Endodermal cell (in vitro differentiated cells): ENCODE data around the gene KLRF1. TPM values are rescaled to one million over a fixed set of nuclear protein-coding genes. Genes with fewer than 3 reads are reported as not detected.

Source experiments
- DNase-seq: peaks from one replicate; pipeline ENCODE4 v3.0.0-alpha.2; 2017
- H3K27ac ChIP-seq: 2 replicates; pipeline ENCODE4 v1.5.1; 2013; ENCODE audit warnings: mild to moderate bottlenecking, low read depth, low read length, moderate library complexity
- H3K27me3 ChIP-seq: 2 replicates; pipeline ENCODE4 v1.6.1; 2013; ENCODE audit warnings: mild to moderate bottlenecking, low read length, moderate library complexity; ENCODE audit not compliant: insufficient read depth, control insufficient read depth, poor library complexity, severe bottlenecking
- H3K36me3 ChIP-seq: 2 replicates; pipeline ENCODE4 v1.7.0; 2013; ENCODE audit warnings: mild to moderate bottlenecking, low read length, moderate library complexity; ENCODE audit not compliant: control insufficient read depth, insufficient read depth
- H3K4me1 ChIP-seq: one replicate; pipeline ENCODE4 v1.7.0; 2013; ENCODE audit warnings: low read length; ENCODE audit not compliant: control insufficient read depth, insufficient read depth
- H3K4me3 ChIP-seq: 2 replicates; pipeline ENCODE4 v1.5.1; 2013; ENCODE audit warnings: mild to moderate bottlenecking, low read length, moderate library complexity
- H3K9ac ChIP-seq: 2 replicates; pipeline ENCODE4 v1.6.1; 2013; ENCODE audit warnings: mild to moderate bottlenecking, low read length, moderate library complexity; ENCODE audit not compliant: poor library complexity, severe bottlenecking; ENCODE audit errors: extremely low read depth
- H3K9me3 ChIP-seq: 2 replicates; pipeline ENCODE4 v1.6.1; 2013; ENCODE audit warnings: mild to moderate bottlenecking, low read length, moderate library complexity; ENCODE audit not compliant: control insufficient read depth
- H3K27ac Mint-ChIP-seq: 2 replicates; pipeline ENCODE4 v1.8.0; 2020; ENCODE audit warnings: mixed read lengths
- H3K27me3 Mint-ChIP-seq: 2 replicates; pipeline ENCODE4 v1.8.0; 2021; ENCODE audit warnings: mild to moderate bottlenecking, mixed read lengths; ENCODE audit not compliant: insufficient read depth
- H3K36me3 Mint-ChIP-seq: 2 replicates; pipeline ENCODE4 v1.8.0; 2020; ENCODE audit warnings: low read depth, mixed read lengths
- H3K4me1 Mint-ChIP-seq: 2 replicates; pipeline ENCODE4 v1.8.0; 2020; ENCODE audit warnings: mixed read lengths
- H3K4me3 Mint-ChIP-seq: 2 replicates; pipeline ENCODE4 v1.8.0; 2020; ENCODE audit warnings: mild to moderate bottlenecking, moderate library complexity, mixed read lengths
- H3K9me3 Mint-ChIP-seq: 2 replicates; pipeline ENCODE4 v1.8.0; 2020; ENCODE audit warnings: mild to moderate bottlenecking, mixed read lengths
- CTCF ChIP-seq: fragments of 200-600 bp; sonication (generic); conservative IDR thresholded peaks from 2 replicates; pipeline ENCODE4 v1.5.0; 2021; ENCODE audit warnings: antibody characterized with exemption, mild to moderate bottlenecking
- WGBS, 2 experiments: methylation state at CpG; one replicate each; pipeline versions ENCODE4 v1.1.5 to v1.1.7; 2013; ENCODE audit warnings: missing lambda C conversion rate in 2 of 2, mixed read lengths in 1 of 2; ENCODE audit not compliant: insufficient coverage in 1 of 2, insufficient read length in 1 of 2; 5-methylcytosine and 5-hydroxymethylcytosine counted together
- long read RNA-seq, 4 experiments: library from polyadenylated mRNA in 2 of 4; library from RNA in 1 of 4; library from capped mRNA in 1 of 4; stranded (forward) in 3 of 4; unstranded in 1 of 4; transcript quantifications; one replicate each; pipeline ENCODE4 v2.0.0, GENCODE V29; 2020 to 2021; ENCODE audit warnings: inconsistent platforms in 1 of 4
- polyA plus RNA-seq, 2 experiments: library from polyadenylated mRNA; stranded (reverse); fragments of 50-300 nt; gene quantifications; one replicate each; pipeline ENCODE4 v1.2.3, GENCODE V29; 2013
- total RNA-seq, 2 donors: library from RNA; stranded (reverse); fragmentation: NEBNext Ultra II Directional in 1 of 2; extraction: Animal tissue kit (Norgen Biotek cat#: 25700) in 1 of 2; gene quantifications; 2 replicates in 1 of 2; 3 replicates in 1 of 2; pipeline ENCODE4 v1.2.1, GENCODE V29; 2021

The KLRF1 gene
- total RNA-seq: not detected
- not detected for polyA plus RNA-seq (2013, experiment 1 of 2)
- polyA plus RNA-seq (2013, experiment 2 of 2): not detected
- long read RNA-seq, experiment 1: 0 reads
- long read RNA-seq, experiment 2: 0 reads
- long read RNA-seq, experiment 3: 0 reads
- long read RNA-seq, experiment 4: 0 reads

GRCh38 chr12:9827209-9827888 lies at the start of gene KLRF1:
Gene KLRF1 (plus strand): TSS chr12:9827481. CDS start chr12:9827545, 64 bp downstream.
- no peak within 1 kb of the TSS for H3K9ac ChIP-seq
- H3K4me1 Mint-ChIP-seq: no peaks in the 10 kb centered on the region
- H3K9me3 Mint-ChIP-seq: no peaks in the 10 kb centered on the region

GRCh38 chr12:9779209-9779608 lies 48.1 kb upstream of the KLRF1 start:
- H3K36me3 Mint-ChIP-seq: no peaks in the 10 kb centered on the region
- no peak overlapping the region for H3K27ac Mint-ChIP-seq
- H3K36me3 ChIP-seq: no peaks in the 10 kb centered on the region
- no peaks in the 10 kb centered on the region for H3K27me3 ChIP-seq
- H3K27ac ChIP-seq: no peak overlapping the region
- H3K4me1 Mint-ChIP-seq: no peaks in the 10 kb centered on the region
- no peak overlapping the region for H3K9ac ChIP-seq
- no peaks in the 10 kb centered on the region for H3K9me3 ChIP-seq
- H3K4me1 ChIP-seq: no peaks in the 10 kb centered on the region
- no peaks in the 10 kb centered on the region for H3K27me3 Mint-ChIP-seq
- H3K9me3 Mint-ChIP-seq: no peaks in the 10 kb centered on the region
- no peak for TF ChIP-seq CTCF
- no peak overlapping the region for H3K4me3 Mint-ChIP-seq
- 60 to 73% methylated on average over 3 to 4 of the region's 4 CpGs for WGBS, 2 experiments
- DNase-seq: no peak
- H3K4me3 ChIP-seq: no peak overlapping the region

More at GRCh38 chr12:9827209-9827888, at the start of gene KLRF1:
- no peaks in the 10 kb centered on the region for H3K27me3 Mint-ChIP-seq
- H3K27me3 ChIP-seq: no peaks in the 10 kb centered on the region
- 98% methylated on average over 3 of the region's 3 CpGs; no CpG with 5 or more reads in 1 of the 2 experiments for WGBS, 2 experiments
- H3K27ac ChIP-seq: no peak within 1 kb of the TSS
- H3K36me3 Mint-ChIP-seq: no peaks in the 10 kb centered on the region
- H3K4me3 Mint-ChIP-seq: no peak within 1 kb of the TSS
- H3K36me3 ChIP-seq: no peaks in the 10 kb centered on the region
- no peaks in the 10 kb centered on the region for H3K9me3 ChIP-seq
- no peak within 1 kb of the TSS for H3K27ac Mint-ChIP-seq
- no peaks in the 10 kb centered on the region for H3K4me1 ChIP-seq
- no peak within 1 kb of the TSS for H3K4me3 ChIP-seq
- DNase-seq: no peak
- no peak for TF ChIP-seq CTCF

GRCh38 chr12:9781360-9781759 lies 45.9 kb upstream of the KLRF1 start:
- no peak for TF ChIP-seq CTCF
- Histone ChIP-seq H3K27me3 (no peaks in the 10 kb centered on the region), H3K9me3 (no peaks in the 10 kb centered on the region), H3K36me3 (no peaks in the 10 kb centered on the region), H3K9ac (no peak overlapping the region), H3K4me1 (no peaks in the 10 kb centered on the region), H3K4me3 (no peak overlapping the region), H3K27ac (no peak overlapping the region)
- Mint-ChIP-seq H3K4me1 (peaks cover 9% of the 10 kb centered on the region), H3K36me3 (no peaks in the 10 kb centered on the region), H3K27ac (no peak overlapping the region), H3K27me3 (no peaks in the 10 kb centered on the region), H3K4me3 (no peak overlapping the region), H3K9me3 (no peaks in the 10 kb centered on the region)
- WGBS, 2 experiments: 98% methylated on average over 2 of the region's 2 CpGs; no CpG with 5 or more reads in 1 of the 2 experiments
- DNase-seq: no peak
